ENCODE data around the gene GALNT17. TPM values are rescaled to one million over a fixed set of nuclear protein-coding genes. Genes with fewer than 3 reads are reported as not detected.

GALNT17 gene
- polyA plus RNA-seq, 1 experiment = not detected

- CTCF ChIA-PET = no interaction called here
- Histone ChIP-seq H3K4me3 (ENCODE audit: low read depth, low read length) (no peak overlapping the region), H3K27ac (ENCODE audit: low read depth, low read length) (no peak overlapping the region), H3K9me3 (ENCODE audit: control insufficient read depth, insufficient read depth, low read length) (peaks cover 15% of the 10 kb centered on the region), H3K27me3 (ENCODE audit: control insufficient read depth, insufficient read depth, low read length) (no peaks in the 10 kb centered on the region)
- DNase-seq (ENCODE audit: low read depth, low spot score) = no peak
- POLR2A ChIA-PET = no interaction called here
- TF ChIP-seq CTCF (IDR thresholded peaks at IDR 0.05; ENCODE audit: low read depth, low read length) = no peak
Measured at GRCh38 chr7:71343892-71344291, 211.9 kb downstream of the GALNT17 start.

DNA sequence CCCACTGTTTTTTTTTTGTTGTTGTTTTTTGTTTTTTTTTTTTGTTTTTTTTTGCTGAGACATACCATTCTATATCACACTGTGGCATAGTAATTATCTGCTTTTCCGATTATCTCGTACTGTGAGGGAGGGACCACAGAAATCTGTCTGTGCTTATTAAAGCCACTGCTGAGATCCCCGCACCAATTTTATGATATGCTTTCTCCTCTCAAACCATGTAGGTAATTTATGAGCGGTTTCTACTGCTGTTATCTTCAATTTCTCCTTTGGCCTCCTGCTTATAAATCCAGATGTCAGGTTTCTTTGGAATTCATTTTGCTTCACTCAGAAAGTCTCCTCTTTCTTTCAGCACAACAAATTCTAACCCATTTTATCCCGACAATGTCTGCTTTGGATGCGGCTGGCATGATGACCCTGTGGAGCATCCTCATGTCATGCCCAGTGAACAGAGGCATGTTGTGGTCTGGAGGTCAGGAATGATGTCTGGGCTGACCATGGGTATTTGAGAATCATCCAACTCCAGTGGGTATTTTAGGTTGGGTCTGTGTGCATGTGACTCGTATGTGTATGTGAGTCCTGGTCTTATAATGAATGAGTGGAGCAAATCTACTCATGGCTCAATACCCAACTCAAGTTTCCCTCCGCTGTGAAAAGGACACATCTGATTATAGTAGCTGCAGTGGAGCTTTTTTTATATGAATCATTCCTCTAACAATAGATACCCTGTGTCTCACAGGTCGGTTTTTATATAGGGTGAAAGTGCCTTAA is 213.4 kb downstream of the GALNT17 start:
- POLR2A ChIA-PET = no interaction called here
- no peak for DNase-seq (ENCODE audit: low read depth, low spot score)
- CTCF ChIA-PET = no interaction called here
- TF ChIP-seq CTCF (IDR thresholded peaks at IDR 0.05; ENCODE audit: low read depth, low read length) = no peak
- no peak overlapping the region for H3K4me3 ChIP-seq (ENCODE audit: low read depth, low read length)
- H3K9me3 ChIP-seq (ENCODE audit: control insufficient read depth, insufficient read depth, low read length) = peaks cover 10% of the 10 kb centered on the region; the same call in 1 of the 2 replicates
- H3K27ac ChIP-seq (ENCODE audit: low read depth, low read length) = no peak overlapping the region
- no peaks in the 10 kb centered on the region for H3K27me3 ChIP-seq (ENCODE audit: control insufficient read depth, insufficient read depth, low read length)

DNA sequence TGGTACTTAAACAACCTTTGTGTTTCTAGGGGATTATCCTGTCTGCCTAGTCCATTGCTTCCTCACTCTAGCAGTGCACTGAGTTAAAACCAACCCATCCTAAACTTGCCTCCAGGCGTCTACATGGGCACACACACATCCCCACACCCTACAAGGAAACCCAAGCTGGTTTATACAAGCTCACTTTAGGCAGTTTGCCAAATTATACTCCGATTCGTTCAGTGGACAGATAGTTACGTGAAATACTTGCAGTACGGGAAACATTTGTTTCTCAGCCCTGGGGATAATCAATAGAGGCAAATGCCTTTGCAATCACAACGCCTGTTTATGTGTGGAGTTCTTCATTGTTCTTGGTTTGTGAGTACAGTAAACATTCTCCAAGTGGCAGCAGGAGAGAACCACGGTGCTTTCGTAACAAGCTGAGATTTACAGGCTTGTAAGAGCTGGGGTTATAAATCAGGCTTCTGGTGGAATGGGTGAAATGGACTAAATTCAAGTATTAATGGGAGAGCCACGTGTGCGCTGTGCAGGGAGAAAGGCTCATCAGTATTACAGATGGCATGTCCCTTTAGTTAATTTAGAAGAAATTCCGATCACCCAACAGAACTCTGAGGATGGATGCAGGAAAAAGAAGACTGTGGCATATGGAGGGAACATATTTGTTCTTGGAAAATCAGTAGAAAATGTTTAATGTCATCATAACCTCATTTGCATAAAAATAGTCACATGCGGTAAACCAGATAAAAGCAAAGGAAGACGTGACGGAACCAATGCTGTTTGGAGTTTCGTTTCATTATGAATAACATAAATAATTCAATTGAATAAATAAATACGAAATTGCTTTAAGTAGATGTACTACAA is 217.1 kb downstream of the GALNT17 start:
- TF ChIP-seq CTCF (IDR thresholded peaks at IDR 0.05; ENCODE audit: low read depth, low read length) = no peak
- POLR2A ChIA-PET = no interaction called here
- Histone ChIP-seq H3K27ac (ENCODE audit: low read depth, low read length) (no peak overlapping the region), H3K9me3 (ENCODE audit: control insufficient read depth, insufficient read depth, low read length) (peaks cover 20% of the 10 kb centered on the region; the same call in 1 of the 2 replicates), H3K4me3 (ENCODE audit: low read depth, low read length) (no peak overlapping the region), H3K27me3 (ENCODE audit: control insufficient read depth, insufficient read depth, low read length) (no peaks in the 10 kb centered on the region)
- CTCF ChIA-PET = no interaction called here
- no peak for DNase-seq (ENCODE audit: low read depth, low spot score)

GRCh38 chr7:71349682-71350481 is 217.9 kb downstream of the GALNT17 start:
- POLR2A ChIA-PET = no interaction called here
- CTCF ChIA-PET = no interaction called here
- DNase-seq (ENCODE audit: low read depth, low spot score) = no peak
- Histone ChIP-seq H3K27ac (ENCODE audit: low read depth, low read length) (no peak overlapping the region), H3K27me3 (ENCODE audit: control insufficient read depth, insufficient read depth, low read length) (no peaks in the 10 kb centered on the region), H3K4me3 (ENCODE audit: low read depth, low read length) (no peak overlapping the region), H3K9me3 (ENCODE audit: control insufficient read depth, insufficient read depth, low read length) (peaks cover 20% of the 10 kb centered on the region; the same call in 1 of the 2 replicates)
- no peak for TF ChIP-seq CTCF (IDR thresholded peaks at IDR 0.05; ENCODE audit: low read depth, low read length)

Data from AG04450 (cell line).